GM18519 (cell line): ENCODE results near the gene NAALADL2.
A peak's percentile ranks its signal among the peaks of the same experiment; 100 is the strongest.
"Not testable (repeated sequence)": the region's sequence is repeated elsewhere in the genome, so short reads cannot be mapped to it uniquely, and the experiment has no call there.

ENCODE experiments used
- ATAC-seq: cut with Tn5 transposase; IDR thresholded peaks from one replicate; pipeline ENCODE4 v1.9.1; 2021; ENCODE audit warnings: mild to moderate bottlenecking, moderate library complexity; ENCODE audit not compliant: unreplicated experiment, low FRiP score

NAALADL2 gene

DNA sequence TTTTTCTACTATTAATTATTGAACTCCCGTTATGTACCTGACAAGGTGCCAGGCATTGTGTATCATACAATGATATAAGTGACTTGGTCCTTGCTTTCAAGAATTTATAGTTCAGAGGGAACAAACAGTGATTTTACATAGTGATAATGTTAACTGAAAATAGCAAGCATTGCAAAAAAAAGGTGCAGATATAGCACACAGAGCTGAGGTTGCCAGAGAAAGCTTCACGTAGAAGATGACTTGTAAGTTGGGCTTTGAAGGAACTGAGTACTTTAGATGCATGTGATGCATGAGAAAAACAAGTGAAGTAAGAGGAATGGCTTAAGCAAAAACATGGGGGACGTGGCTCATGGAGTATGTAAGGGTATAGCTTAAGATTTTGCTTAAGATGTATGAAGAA lies 584.5 kb downstream of the NAALADL2 start:
- ATAC-seq = no peak

DNA sequence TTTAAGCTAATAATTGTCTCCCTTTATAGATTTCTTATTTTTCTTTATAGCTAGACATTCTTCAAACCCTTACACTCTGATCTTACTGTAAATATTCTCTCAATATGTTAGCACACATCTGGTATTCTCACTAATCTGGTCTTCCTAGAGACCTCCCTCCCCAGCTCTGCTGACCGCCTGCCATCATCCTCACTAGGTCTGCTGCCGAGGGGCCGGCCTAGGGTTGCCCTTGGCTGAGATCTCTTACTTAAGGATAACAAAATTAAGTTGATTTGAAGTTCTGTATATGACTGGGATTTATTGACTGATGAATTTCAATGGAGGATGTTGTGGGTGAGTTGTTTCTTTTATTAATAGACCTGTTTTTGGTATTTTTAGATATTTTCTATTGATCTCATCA lies 586.6 kb downstream of the NAALADL2 start:
- ATAC-seq = no peak

DNA sequence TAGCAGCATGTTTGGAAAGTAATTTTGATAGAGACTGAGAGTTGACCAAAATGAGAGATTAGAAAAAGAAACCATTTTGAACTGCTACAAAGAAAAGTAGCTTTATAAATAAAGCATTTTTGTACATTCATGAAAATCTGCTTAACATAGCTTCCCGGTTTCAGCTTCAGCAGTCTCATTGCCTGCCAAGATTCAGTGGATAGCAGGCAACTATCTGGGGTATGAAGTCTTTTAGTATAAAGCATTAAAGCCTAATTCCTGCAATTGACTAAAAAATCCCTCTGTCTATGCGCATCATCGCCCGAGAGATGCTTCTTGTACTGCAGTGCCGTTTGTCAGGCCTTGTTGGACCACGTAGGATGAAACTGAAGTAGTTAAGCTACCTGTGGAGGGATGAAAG lies 588.4 kb downstream of the NAALADL2 start:
- ATAC-seq = no peak

DNA sequence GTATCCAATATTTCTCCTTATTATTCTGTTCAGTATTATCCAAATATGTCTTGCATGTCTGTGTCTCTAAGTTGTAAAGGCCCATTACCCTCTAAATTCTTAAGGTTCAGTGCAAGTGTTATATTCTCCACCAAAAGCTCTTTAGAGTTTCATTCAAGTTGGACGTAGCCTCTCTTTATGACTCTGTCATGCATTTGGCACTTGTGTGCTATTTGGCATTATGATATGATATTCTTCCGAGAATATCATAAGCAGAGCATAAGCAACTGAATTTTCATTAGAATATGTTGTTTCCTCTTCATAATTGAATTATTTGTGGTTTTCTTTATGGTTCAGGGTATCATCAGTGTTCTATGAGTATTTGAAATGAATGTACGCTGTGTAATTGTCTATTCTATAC lies 594.2 kb downstream of the NAALADL2 start:
- no peak for ATAC-seq

DNA sequence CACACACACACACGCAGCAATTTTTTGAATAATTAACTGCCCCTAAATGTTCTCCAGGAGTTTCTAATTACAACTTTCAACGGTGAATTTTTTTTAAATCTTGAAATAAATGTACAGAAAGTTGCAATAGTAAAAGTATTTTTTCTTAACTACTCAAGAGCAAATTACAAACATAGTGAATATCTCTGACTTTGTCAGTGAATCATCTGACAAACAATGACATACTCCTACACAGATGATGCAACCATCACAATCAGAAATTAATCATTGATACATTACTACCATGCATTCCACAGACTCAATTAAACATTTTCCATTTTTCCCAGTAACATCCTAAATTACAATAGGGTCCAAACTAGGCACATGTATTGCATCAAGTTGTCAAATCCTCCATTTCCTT lies 597.3 kb downstream of the NAALADL2 start:
- ATAC-seq = no peak

DNA sequence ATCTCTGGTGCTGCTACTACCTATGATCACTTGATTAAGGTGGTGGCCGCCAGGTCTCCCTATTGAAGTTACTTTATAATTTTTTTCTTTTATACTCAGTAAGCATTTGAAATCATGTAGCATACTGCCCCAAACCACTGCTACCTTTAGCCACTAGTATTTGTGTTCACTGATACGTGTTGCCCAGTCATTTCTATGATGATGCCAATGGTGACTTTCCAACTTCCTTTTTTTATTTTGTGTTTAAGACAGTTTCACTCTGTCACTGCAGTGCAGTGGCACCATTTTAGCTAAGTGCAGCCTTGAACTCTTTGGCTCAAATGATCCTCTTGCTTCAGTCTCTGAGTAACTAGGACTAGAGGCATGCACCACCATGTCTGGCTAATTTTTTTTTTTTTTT lies 598.2 kb downstream of the NAALADL2 start:
- ATAC-seq = no peak

DNA sequence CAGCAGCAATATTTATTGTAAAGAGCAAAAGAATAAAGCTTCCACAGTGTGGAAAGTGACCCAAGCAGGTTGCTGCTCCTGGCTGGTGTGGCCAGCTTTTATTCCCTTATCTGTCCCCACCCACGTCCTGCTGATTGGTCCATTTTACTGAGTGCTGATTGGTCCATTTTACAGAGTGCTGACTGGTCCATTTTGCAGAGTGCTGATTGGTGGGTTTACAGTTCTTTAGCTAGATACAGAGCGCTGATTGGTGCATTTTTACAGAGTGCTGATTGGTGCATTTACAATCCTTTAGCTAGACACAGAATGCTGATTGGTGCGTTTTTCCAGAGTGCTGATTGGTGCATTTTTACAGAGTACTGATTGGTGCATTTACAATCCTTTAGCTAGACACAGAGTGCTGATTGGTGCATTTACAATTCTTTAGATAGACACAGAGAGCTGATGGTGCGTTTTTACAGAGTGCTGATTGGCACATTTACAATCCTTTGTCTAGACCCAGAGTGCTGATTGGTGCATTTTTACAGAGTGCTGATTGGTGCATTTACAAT lies 601.8 kb downstream of the NAALADL2 start:
- not testable (repeated sequence) for ATAC-seq

DNA sequence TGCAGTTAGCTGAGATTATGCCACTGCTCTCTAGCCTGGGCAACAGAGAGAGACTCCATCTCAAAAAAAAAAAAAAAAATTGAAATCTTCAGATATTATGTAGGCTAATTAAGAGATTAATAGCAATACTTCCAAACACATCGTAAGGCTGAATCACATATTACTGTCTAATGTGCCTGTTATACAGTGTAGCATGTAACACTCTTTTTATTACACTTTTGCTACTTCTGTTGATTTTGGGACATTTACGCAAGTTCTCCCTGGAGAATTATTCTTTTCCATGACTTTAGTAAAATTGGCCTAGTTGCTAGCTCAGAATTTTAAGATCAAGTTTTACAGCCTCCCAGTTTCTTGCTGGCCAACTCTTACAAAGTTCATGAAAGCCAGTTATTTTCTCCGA lies 605.2 kb downstream of the NAALADL2 start:
- no peak for ATAC-seq

DNA sequence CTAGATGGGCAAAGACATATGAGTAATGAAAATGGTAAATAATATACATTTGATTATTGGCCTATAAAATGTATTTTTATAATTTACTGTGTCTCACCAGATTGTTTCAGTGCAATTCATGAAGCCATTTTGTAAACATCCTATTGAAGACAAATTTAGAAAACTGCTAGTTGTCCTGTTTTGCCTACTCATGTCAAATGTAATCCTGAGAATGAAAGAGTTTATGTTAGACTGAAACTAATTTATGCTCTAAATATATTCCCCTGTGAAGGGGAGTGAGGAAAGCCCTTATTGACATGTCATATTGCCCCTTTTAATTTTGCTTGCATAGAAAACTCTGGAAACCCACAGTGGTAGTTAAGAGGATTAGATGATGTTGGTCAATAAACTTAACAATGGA lies 610.0 kb downstream of the NAALADL2 start:
- ATAC-seq = no peak

DNA sequence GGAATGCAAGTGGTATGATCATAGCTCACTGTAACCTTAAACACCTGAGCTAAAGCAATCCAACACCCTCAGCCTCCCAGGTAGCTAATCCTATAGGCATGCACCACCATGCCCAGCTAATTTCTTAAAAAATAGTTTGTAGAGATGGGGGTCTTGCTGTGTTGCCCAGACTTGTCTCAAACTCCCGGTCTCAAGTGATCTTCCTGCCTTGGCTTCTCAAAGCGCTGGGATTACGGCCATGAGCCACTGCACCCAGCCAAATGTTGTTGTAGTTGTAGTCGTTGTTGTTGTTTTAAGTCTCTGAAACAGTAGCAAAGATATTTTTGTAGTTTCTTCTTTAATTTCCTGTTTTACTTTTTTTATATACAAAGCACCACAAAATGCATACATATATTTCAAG lies 616.6 kb downstream of the NAALADL2 start:
- no peak for ATAC-seq

DNA sequence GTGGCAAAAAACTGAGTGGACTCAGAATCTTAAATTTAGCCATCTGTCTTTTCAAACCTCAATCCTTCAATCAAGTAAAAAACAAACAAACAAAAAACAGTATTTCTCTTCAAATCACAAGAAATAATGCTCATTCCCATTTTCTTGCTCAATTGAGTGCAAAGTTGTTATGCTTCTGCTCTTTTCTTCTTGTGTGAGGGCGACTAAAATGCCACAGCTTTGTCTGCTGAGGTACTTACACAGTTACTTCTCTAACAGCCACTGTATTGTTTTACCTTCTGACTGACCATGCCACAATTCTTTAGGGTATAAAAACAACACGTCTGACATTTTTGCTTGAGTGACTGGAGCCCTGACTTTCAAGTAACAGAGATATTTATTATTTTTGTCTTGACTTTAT lies 617.4 kb downstream of the NAALADL2 start:
- no peak for ATAC-seq

DNA sequence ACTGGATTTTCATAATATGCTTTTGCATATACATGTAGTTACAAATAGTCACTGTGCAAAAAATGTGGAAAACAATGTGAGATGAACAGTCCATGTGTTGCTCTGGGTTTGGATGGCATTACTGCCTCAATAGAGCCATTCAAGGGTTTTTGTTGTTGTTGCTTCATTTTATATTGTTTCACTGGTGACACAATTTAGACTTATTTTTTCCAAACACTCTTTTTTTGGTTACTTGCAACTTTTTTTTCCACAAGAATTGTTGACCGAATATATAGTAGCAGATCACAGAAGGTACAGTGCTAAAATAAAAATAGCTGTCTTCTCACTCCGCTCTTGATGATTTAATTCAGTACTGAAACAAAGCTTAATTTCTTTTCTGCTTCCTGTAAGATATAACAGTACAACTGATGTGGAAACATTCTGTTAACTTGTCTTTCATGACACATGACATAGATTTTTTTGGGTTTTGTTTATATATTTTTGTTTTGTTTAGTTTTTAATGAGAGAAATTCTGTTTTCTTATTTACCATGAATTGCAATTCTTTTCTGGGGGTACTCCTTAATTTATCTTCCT lies 618.6 kb downstream of the NAALADL2 start:
- peak; percentile 86 for ATAC-seq

DNA sequence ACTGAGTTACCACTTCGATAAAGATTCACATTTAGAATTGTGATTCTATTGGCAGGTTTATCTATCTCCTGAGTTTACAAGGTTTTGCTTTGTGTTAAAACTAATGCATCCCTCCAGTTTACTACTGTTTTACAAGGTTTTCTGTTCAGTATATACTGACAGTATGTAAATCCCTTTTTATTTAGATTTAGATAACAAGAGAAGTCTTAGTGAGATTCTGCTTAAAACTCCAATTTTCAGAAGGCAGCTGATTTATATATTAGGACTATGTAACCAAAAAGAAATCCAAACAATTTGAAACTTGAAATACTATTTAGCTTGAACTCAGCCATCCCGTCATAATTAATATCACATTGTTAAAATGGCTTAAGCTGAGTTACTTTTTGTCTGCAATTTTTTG lies 619.2 kb downstream of the NAALADL2 start:
- no peak for ATAC-seq

DNA sequence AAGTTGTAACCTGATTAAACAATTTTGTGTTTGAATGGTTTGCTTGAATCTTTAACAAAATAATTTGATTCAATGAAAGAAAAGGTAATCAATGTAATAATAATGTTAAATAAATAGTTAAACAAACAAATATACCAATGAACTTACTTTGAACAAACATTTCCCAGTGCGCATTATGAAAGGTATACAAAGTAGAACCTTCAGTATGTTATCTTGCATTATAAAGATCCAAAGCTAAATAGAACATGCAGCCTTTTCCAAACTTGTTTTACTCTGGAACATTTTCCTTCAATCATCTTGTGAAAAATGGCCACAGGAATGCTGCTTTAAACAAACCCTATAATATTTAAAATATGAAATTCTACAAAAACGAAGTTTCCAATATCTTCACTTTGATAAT lies 620.0 kb downstream of the NAALADL2 start:
- no peak for ATAC-seq

DNA sequence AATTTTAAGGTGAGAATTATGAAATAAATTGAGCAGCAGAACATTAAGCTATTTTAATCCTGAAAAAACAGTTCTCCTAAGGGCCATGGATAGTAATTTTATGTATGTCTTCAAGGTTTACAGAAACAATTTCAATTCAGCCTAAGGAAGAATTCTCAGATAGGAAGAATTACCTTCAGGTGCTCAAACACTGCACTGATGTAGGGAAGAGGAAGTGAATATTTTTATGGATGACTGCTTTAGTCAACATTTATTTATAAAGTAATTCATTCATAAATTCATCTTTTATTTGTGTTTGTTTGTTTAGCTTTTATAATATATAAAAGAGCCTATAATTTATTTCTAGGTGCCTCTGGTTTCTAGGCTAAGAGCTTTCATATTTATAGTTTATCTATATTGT lies 620.7 kb downstream of the NAALADL2 start:
- no peak for ATAC-seq

DNA sequence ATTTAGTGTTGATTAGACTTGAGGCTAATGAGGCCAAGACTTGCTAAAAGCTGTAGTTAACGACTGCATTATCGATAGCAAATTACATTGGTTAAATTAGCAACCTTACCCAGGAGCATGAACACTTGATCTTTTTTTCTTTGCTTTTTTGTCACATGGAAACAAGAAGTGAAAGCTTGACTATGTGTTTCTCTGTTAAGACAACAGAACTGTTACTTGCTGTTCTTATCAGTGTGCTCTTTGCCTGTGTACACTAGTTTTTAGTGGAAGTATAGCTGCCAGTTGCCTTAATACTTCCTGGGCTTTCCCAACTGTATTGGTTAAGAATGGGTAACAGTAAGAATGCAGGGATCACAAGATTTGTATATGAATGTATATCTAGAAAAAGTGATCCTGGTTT lies 625.5 kb downstream of the NAALADL2 start:
- ATAC-seq = no peak

DNA sequence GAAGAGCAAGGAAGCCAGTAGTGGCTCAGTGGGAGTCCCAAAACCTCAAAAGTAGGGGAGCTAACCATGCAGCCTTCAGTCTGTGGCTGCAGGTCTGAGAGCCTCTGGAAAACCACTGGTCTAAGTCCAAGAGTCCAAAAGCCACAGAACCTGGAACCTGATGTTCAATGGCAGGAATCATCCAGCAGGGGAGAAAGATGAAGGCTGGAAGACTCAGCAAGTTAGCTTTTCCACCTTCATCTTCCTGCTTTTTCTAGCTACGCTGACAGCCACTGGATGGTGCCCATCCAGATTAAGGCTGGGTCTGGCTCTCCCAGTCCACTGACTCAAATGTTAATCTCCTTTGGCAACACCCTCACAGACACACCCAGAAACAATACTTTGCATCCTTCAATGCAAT lies 626.3 kb downstream of the NAALADL2 start:
- ATAC-seq = no peak

DNA sequence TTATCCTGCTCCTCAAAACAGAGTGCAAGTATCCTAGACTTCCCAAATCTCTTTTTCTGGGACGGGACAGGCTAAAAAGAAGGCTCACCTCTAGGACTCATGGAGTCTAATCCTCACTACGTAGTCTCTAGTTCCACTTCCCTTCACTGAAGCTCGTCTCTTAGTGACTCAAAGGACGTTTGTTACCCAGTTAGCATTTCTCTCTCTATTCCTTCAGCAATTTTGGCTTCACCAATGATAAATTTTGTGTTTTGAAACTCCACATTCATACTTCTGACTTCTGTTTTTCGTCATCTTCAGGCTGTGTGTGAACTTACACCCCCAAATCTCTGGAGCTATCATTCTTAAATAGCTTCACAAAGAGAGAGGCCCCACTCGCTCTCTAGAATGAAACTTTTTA lies 627.1 kb downstream of the NAALADL2 start:
- ATAC-seq = peak; percentile 45

DNA sequence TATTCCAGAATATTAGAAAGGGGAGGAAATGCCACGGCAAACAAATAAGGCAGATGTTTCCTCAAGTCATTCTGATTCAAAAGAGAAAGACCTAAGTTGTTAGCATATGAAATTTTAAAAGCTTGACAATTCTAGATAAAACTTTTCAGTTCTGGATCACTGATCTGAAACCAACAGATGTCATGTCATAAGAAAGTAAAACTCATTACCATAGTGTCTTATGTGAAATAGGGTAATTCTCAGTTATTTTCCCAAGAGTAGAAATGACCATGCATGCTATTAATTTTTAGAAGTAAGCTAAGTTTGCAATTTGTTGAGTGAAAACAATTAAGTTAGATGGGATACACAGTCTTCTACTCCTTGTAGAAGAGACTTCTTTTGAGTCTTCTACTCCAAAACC lies 630.3 kb downstream of the NAALADL2 start:
- ATAC-seq = peak; percentile 61

DNA sequence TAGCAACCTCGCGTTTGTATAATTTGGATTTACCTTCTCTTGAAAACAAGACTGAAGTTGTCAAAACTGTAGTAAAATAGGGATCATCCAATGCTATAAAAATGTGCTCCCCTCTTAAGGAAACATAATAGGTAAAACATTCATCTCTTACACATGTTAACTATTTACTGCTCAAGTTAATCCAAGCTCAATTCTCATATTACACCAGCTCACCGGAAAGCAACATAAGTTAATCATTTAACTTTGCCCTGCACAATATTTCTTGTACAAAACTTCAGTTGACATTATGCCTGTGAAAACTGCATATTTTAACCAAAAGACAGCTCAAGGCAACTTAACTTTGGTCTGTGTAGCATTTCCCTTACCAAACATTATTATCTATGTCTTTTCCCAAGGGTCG lies 634.2 kb downstream of the NAALADL2 start:
- ATAC-seq = no peak

DNA sequence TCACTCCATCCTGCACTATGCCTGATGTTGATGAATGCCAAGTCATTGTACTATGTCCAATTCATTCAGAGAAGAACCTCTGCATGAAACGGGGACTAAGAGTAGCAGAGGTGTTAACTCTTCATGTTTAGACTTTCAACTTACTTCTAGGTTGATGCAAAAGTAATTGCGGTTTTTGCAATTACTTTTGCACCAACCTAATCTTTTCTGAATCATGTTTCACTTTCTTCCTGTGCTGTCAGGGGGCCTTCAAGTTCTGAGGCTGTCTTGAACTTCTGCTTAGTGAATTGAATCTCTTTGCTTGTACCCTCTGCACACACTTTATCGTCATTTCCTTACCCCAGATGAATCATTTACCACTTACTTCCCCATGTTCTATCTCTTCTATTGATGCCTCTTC lies 636.2 kb downstream of the NAALADL2 start:
- peak; percentile 81 for ATAC-seq

DNA sequence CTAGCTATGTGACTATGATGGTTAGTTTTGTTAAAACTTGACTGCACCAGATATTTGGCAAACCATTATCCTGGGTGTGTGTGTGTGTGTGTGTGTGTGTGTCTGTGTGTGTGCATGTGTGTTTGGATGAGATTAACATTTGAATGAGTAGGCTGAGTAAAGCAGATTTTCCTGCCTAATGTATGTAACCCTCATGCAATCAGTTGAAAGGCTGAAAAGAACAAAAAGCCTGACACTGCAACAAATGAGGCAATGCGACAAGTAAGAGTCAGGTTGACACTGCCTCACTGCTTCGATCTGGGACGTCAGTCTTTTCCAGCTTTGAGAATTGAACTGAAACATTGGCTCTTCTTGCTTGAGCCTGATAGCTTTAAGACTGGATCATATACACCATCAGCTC lies 643.0 kb downstream of the NAALADL2 start:
- no peak for ATAC-seq

DNA sequence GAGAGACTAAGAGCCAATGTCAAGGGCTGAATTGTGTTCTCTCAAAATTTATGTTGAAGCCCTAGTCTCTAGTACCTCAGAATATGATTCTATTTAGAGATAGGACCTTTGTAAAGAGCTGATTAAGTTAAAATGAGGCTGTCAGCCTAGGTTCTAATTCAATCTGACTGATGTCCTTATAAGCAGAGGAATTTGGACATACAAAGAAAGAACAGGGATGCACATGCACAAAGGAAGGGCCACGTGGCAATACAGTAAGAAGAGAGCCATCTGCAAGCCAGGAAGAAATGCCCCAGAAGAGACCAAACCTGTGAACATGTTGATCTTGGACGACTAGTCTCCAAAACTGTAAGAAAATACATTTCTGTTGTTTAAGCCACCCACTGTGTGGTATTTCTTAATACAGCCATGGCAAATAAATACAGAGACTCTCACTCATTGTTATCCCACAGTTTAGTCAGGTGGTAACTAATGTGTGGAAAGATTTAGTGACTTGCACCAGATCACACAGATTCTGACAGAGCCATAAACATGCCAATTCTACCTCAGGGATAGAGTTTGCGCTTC lies 652.2 kb downstream of the NAALADL2 start:
- no peak for ATAC-seq
